Skeletal muscle satellite cell (primary cell): ENCODE measurements around the gene ARRDC2.

Source experiments
- H3K27me3 ChIP-seq: 2 replicates; pipeline ENCODE4 v1.7.0; 2013; ENCODE audit warnings: low read length; ENCODE audit not compliant: control insufficient read depth, insufficient read depth
- H3K36me3 ChIP-seq: 2 replicates; pipeline ENCODE4 v1.7.0; 2013; ENCODE audit warnings: mild to moderate bottlenecking, control low read depth, low read length; ENCODE audit not compliant: insufficient read depth
- H3K4me1 ChIP-seq: 2 replicates; pipeline ENCODE4 v1.7.0; 2013; ENCODE audit warnings: low read length; ENCODE audit not compliant: control insufficient read depth, insufficient read depth
- H3K4me2 ChIP-seq: 2 replicates; pipeline ENCODE4 v1.7.0; 2013; ENCODE audit warnings: mild to moderate bottlenecking, low read length
- H3K4me3 ChIP-seq: 2 replicates; pipeline ENCODE4 v1.7.0; 2013; ENCODE audit warnings: low read length
- H3K9ac ChIP-seq: 2 replicates; pipeline ENCODE4 v1.7.0; 2013; ENCODE audit warnings: mild to moderate bottlenecking, low read depth, low read length, moderate library complexity
- H3K9me3 ChIP-seq: replicated peaks from 2 replicates; pipeline ENCODE4 v1.7.0; 2013; ENCODE audit warnings: mild to moderate bottlenecking, control low read depth, low read length

Gene ARRDC2

DNA sequence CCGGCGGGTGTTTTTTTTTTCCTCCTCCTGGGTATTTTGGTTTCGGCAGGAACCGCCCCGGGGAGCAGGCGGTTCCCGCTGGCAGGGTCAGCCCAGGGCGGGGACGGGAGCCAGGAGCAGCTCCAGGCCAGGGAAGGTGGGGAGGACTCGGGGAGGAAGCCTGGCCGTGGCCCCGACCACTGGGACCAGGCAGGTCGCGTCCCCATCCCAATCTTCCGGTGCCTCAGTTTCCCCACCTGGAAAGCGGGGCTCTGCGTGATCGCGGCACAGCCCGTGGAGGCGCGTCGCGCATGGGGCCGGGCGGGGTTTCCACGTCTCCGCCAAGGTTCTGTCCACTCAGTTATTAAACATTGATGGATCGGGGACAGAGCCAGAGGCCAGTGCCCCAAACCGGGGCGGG is 43.9 kb downstream of the ARRDC2 start:
- H3K27me3 ChIP-seq = no peaks in the 10 kb centered on the region
- H3K4me1 ChIP-seq = peaks cover 28% of the 10 kb centered on the region
- peak overlapping the region; percentile 14 for H3K9ac ChIP-seq
- no peaks in the 10 kb centered on the region for H3K9me3 ChIP-seq
- peak overlapping the region; percentile 66 for H3K4me2 ChIP-seq
- H3K36me3 ChIP-seq = no peaks in the 10 kb centered on the region
- no peak overlapping the region for H3K4me3 ChIP-seq

DNA sequence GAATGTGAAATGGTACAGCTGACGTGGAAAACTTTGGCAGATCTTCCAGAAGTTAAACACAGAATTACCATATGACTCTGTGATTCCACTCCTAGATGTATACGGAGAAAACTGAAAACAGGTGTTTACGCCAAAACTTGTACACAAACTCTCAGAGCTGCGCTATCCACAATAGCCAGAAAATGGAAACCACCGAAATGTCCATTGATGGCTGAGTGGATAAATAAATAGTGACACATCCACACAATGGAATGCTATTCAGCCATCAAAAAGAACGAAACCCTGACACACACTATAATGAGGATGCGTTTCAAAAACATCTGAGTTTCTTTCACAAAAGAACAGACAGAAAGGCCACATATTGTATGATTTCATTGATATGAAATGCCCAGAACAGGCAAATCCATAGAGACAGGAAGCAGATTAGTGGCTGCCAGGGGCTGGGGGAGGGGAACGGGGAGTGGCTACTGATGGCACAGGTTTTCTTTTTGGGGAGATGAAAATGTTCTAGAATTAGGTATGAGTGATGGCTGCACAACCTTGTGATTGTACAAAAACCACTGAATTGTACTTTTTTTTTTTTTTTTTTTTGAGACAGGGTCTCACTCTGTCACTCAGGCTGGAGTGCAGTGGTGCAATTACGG is 45.7 kb downstream of the ARRDC2 start:
- no peak overlapping the region for H3K4me2 ChIP-seq
- no peaks in the 10 kb centered on the region for H3K9me3 ChIP-seq
- H3K4me3 ChIP-seq = no peak overlapping the region
- H3K27me3 ChIP-seq = no peaks in the 10 kb centered on the region
- H3K4me1 ChIP-seq = peaks cover 41% of the 10 kb centered on the region
- no peaks in the 10 kb centered on the region for H3K36me3 ChIP-seq
- no peak overlapping the region for H3K9ac ChIP-seq

DNA sequence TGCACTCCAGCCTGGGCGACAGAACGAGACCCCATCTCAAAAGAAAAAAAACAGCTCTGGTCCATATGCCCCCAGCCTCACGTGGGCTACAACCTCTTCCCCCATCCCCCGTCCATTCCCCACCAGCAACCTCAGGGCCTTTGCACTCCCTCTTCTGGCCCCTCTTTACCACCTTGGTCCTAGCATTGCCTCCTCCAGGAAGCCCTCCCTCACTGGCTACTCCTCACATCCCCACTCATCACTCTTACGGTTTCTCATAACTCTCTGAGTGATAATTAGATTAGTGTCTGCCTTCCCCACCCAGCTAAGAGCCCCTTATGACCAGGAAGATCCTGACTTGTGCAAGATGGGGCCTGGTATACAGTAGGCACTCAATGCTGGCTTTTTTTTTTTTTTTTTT is 48.0 kb downstream of the ARRDC2 start:
- no peak overlapping the region for H3K4me2 ChIP-seq
- H3K36me3 ChIP-seq = no peaks in the 10 kb centered on the region
- H3K9me3 ChIP-seq = no peaks in the 10 kb centered on the region
- H3K4me3 ChIP-seq = no peak overlapping the region
- peaks cover 36% of the 10 kb centered on the region for H3K4me1 ChIP-seq
- H3K9ac ChIP-seq = no peak overlapping the region
- H3K27me3 ChIP-seq = no peaks in the 10 kb centered on the region

DNA sequence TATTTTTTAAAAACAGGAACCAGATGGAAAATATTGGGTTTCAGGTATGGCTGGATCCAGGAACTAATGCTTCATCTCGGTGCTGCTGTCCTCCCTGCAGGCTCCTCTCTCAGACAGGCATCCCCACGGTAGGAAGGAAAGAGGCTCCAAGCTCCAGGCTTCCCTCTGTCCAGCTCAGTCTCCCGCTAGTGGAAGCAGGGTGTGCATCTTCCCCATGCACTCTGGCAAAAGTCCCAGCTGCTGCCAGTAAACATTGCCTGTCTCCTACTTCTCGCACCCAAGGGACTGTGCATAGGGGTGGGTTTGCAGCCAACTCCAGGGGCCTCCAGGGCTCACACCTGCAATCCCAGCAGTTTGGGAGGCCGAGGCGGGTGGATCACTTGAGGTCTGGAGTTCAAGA is 49.6 kb downstream of the ARRDC2 start:
- H3K4me3 ChIP-seq = no peak overlapping the region
- peaks cover 5% of the 10 kb centered on the region for H3K27me3 ChIP-seq
- H3K9me3 ChIP-seq = no peaks in the 10 kb centered on the region
- no peaks in the 10 kb centered on the region for H3K36me3 ChIP-seq
- peaks cover 29% of the 10 kb centered on the region for H3K4me1 ChIP-seq
- H3K4me2 ChIP-seq = no peak overlapping the region
- H3K9ac ChIP-seq = no peak overlapping the region

DNA sequence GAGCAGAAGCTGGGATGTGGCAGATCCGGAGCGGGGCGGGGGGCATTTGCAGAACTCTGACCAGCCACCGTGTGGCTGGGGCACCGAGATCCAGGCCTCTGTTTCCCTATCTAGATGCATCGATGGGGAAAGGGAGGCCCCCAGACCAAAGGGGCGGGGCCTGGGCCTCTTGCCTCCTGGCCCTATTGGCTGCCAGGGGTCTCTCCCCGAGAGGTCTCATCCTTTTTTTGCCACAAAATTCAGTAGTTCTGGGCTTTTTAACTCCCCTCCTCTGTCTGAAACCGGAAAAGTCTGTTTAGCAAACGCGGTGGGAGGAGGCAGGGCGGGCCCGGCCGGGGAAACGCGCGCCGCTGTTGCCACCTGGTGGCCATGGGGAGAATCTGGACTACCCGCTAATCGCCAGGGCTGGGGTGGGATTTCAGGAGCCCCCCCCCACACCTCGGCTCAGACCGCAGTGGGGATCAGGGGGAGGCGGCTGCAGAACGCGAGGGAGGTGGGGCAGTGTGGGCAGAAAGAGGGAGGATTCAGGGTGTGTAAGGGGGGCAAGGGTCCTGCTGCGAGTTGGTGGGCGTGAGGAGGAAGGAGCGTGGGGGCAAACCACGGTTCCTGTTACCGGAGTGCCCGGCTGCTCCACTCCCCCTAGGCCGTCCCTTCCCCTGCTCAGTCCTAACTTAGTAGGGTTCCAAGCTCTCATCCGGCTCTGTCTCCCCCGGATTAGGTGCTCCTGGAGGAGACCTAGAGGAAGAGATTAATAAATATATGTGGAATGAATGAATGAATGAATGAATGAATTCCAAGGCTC is 50.4 kb downstream of the ARRDC2 start:
- peak overlapping the region; percentile 69 for H3K9ac ChIP-seq

DNA sequence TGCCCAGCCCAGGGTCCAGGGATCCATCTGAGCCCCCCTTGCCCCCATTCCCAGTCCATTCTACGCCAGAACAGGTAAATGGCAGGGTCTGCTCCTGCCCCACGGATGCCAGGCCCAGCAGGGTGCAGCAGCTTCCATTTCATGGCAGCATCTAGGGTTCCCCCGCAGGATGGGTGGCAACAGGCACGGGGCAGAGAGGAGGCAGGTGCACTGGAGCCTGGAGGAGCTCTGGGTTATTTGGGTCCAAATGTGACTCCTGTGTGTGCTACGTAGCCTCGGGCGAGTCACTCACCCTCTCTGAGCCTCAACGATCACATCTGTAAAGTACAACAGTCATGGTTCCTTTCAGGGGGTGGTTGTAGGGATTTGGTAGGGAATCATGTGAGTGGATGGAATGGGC is 51.3 kb downstream of the ARRDC2 start:
- Histone ChIP-seq H3K36me3 (no peaks in the 10 kb centered on the region), H3K9me3 (no peaks in the 10 kb centered on the region), H3K27me3 (peaks cover 5% of the 10 kb centered on the region), H3K4me2 (no peak overlapping the region), H3K4me3 (no peak overlapping the region), H3K9ac (no peak overlapping the region), H3K4me1 (peaks cover 19% of the 10 kb centered on the region)

More for the DNA sequence above, 50.4 kb downstream of the ARRDC2 start:
- peak overlapping the region; percentile 76 for H3K4me2 ChIP-seq
- no peaks in the 10 kb centered on the region for H3K36me3 ChIP-seq
- peaks cover 28% of the 10 kb centered on the region for H3K4me1 ChIP-seq
- H3K9me3 ChIP-seq = no peaks in the 10 kb centered on the region
- H3K27me3 ChIP-seq = peaks cover 5% of the 10 kb centered on the region
- peak overlapping the region; percentile 51 for H3K4me3 ChIP-seq

DNA sequence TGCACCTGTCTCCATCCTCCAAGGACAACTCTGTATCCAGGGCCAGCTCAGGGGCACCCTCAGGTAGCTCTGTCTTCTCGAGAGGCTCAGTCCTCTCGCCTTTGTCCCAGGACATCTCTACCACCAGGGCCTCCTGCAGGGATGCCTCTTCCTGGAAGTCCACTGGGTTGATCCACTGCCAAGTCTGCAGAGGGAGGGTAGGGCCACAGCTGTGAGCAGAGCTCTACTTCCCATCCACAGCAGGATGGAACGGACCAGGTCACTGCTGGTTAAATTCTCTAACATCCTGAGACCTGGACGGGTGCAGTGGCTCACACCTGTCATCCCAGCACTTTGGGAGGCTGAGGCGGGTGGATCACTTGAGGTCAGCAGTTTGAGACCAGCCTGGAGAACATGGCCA is 51.9 kb downstream of the ARRDC2 start:
- Histone ChIP-seq H3K36me3 (no peaks in the 10 kb centered on the region), H3K9me3 (no peaks in the 10 kb centered on the region), H3K9ac (no peak overlapping the region), H3K4me2 (no peak overlapping the region), H3K4me1 (peaks cover 15% of the 10 kb centered on the region), H3K4me3 (no peak overlapping the region), H3K27me3 (peaks cover 5% of the 10 kb centered on the region)

DNA sequence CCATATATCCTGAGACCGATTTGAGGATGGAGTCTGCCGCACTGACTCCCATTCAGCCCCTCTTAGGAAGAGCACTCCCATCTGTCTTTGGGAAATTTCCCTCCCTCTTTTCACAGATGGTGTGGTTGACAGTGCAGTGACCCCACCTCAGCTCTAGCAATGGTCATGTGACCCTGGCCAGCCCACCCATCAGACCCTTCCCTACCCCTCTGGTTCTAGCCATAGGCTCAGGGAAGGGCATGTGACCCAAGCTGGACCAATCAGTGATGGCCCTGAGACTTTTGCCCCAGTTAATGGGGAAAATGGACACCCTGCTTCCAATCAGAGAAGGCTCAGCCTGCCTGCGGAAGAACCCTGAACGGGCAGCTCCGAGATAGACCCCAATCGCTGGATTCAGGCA is 52.5 kb downstream of the ARRDC2 start:
- H3K36me3 ChIP-seq = no peaks in the 10 kb centered on the region
- no peak overlapping the region for H3K4me3 ChIP-seq
- H3K9me3 ChIP-seq = no peaks in the 10 kb centered on the region
- H3K9ac ChIP-seq = no peak overlapping the region
- no peak overlapping the region for H3K4me2 ChIP-seq
- peaks cover 5% of the 10 kb centered on the region for H3K27me3 ChIP-seq
- peaks cover 14% of the 10 kb centered on the region for H3K4me1 ChIP-seq

DNA sequence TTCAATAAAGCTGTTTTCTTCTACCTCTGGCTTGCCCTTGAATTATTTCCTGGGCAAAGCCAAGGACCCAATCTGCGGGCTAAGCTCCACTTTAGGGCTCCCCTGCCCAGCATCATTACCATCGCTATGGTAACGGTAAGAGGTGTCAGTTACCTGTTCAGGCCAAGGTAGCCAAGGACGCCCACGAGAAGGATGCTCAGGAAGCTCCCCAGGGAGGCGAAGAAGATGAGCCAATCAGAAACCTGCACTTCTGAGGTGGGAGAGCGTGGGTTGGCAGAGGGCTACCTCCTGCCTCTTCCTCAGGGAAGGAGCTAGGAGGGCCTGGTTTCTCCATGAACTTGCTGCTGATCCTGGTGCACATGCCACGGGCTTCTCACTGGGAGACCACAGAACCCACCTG is 54.1 kb downstream of the ARRDC2 start:
- no peaks in the 10 kb centered on the region for H3K9me3 ChIP-seq
- H3K36me3 ChIP-seq = no peaks in the 10 kb centered on the region
- H3K9ac ChIP-seq = no peak overlapping the region
- no peak overlapping the region for H3K4me3 ChIP-seq
- H3K4me1 ChIP-seq = peaks cover 14% of the 10 kb centered on the region
- no peak overlapping the region for H3K4me2 ChIP-seq
- H3K27me3 ChIP-seq = peaks cover 5% of the 10 kb centered on the region

DNA sequence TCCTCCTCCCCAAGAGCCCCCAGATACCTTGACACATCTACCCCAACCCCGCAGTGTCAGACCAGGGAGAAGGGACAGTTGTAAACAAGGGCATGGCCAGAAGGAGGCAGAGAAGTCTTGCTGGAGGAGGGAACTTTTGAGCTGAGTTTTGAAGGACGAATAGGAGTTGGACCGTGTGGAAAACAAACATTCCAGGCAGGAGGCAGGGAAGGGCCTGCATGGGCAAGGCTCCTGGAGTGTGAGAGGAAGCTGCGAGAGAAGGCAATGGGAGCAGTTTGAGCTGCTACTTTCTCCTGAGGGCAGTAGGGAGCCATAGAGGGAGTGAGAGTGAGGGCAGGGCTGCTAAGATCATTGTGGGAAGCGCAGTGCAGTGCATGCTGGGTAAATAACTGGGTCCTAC is 55.5 kb downstream of the ARRDC2 start:
- Histone ChIP-seq H3K9ac (no peak overlapping the region), H3K36me3 (no peaks in the 10 kb centered on the region), H3K9me3 (no peaks in the 10 kb centered on the region), H3K4me1 (peaks cover 3% of the 10 kb centered on the region), H3K4me3 (no peak overlapping the region), H3K27me3 (peaks cover 5% of the 10 kb centered on the region), H3K4me2 (no peak overlapping the region)
